Activated B cell treated with CpG ODN at 0.5 μM for 24 hours (primary cell): ENCODE data around the gene CROCC. TPM values are rescaled to one million over a fixed set of nuclear protein-coding genes. Genes with fewer than 3 reads are reported as not detected.

Experiments used
- ATAC-seq: fragments of 200-7000 bp; cut with Tn5 transposase; one replicate; pipeline ENCODE4 v1.10.0; 2021; ENCODE audit warnings: low read depth, mild to moderate bottlenecking, moderate library complexity
- CTCF ChIA-PET: fragments of 350-600 bp; sonication (Branson Sonifier 250); formaldehyde crosslinking; loops from one replicate; lab custom pipeline; 2021; ENCODE audit warnings: antibody characterized with exemption; lab: Charles Lee
- POLR2A ChIA-PET: fragments of 350-600 bp; sonication (Branson Sonifier 250); formaldehyde crosslinking; loops from one replicate; lab custom pipeline; 2021; ENCODE audit warnings: antibody characterized with exemption; lab: Charles Lee
- DNase-seq: peaks from one replicate; pipeline ENCODE4 v3.0.0; 2022
- H3K27ac Mint-ChIP-seq: one replicate; pipeline ENCODE4 v1.8.0; 2020; ENCODE audit warnings: mixed read lengths
- H3K27me3 Mint-ChIP-seq: one replicate; pipeline ENCODE4 v1.8.0; 2021; ENCODE audit warnings: mixed read lengths
- H3K36me3 Mint-ChIP-seq: one replicate; pipeline ENCODE4 v1.8.0; 2021; ENCODE audit warnings: low read depth, mixed read lengths
- H3K4me1 Mint-ChIP-seq: one replicate; pipeline ENCODE4 v1.8.0; 2021; ENCODE audit warnings: mixed read lengths
- H3K4me3 Mint-ChIP-seq: one replicate; pipeline ENCODE4 v1.8.0; 2020; ENCODE audit warnings: mild to moderate bottlenecking, mixed read lengths
- H3K9me3 Mint-ChIP-seq: one replicate; pipeline ENCODE4 v1.8.0; 2020; ENCODE audit warnings: mixed read lengths
- CTCF ChIP-seq: fragments of 200-600 bp; IDR thresholded peaks from one replicate; pipeline ENCODE4 v1.8.0; 2022; ENCODE audit warnings: antibody characterized with exemption, mild to moderate bottlenecking
- intact Hi-C: fragments of 100-400 bp; cut with micrococcal nuclease; formaldehyde crosslinking; loops from one replicate; pipeline ENCODE4 v1.15.1; 2024
- total RNA-seq: library from RNA; stranded (reverse); gene quantifications from 2 replicates; pipeline ENCODE4 v1.2.3, GENCODE V29; 2022

The CROCC gene
- total RNA-seq, 1 donor from 2014 or later = 30.4 TPM

- Mint-ChIP-seq H3K36me3 (peaks cover 75% of the 10 kb centered on the region), H3K4me1 (peaks cover 15% of the 10 kb centered on the region), H3K9me3 (no peaks in the 10 kb centered on the region), H3K27me3 (no peaks in the 10 kb centered on the region), H3K27ac (no peak overlapping the region), H3K4me3 (no peak overlapping the region)
- no peak for TF ChIP-seq CTCF
- intact Hi-C loops = no loop called here
- ChIA-PET POLR2A (no interaction called here), CTCF (no interaction called here)
- DNase-seq (no peak), ATAC-seq (no peak)
Measured at GRCh38 chr1:17020502-17020901, 98.8 kb downstream of the CROCC start.

DNA sequence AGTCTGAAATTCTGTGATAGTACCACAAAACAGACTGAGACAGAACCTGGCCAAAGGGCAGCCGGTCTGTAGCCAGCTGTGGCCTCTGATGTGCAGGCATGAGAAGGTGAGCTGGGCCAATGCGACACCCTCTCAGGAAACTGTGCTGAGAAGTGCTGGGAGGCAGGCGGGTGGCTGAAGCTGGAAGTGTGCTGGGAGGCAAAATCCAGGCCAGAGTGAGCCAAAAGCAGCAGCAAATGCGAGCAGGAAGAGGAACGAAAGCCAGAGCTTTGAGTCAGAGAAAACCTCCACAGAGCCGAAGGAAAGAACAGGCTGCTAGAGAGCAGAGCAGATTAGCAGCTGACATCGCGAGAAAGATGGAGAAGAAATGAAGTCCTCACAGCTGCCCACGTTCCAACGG is 100.2 kb downstream of the CROCC start:
- H3K36me3 Mint-ChIP-seq = peaks cover 83% of the 10 kb centered on the region
- intact Hi-C loops = no loop called here
- no peaks in the 10 kb centered on the region for H3K9me3 Mint-ChIP-seq
- ChIA-PET POLR2A (interaction anchor here (0.6 kb wide), 1 partner anchor 30 kb away, joined by 4 read pairs; no protein-coding TSS in a partner anchor), CTCF (interaction anchor here (2.1 kb wide), 1 partner anchor 24 kb away, joined by 8 read pairs; no protein-coding TSS in a partner anchor)
- H3K27ac Mint-ChIP-seq = no peak overlapping the region
- DNase-seq (no peak), ATAC-seq (no peak)
- H3K4me1 Mint-ChIP-seq = peaks cover 15% of the 10 kb centered on the region
- H3K4me3 Mint-ChIP-seq = no peak overlapping the region
- no peak for TF ChIP-seq CTCF
- no peaks in the 10 kb centered on the region for H3K27me3 Mint-ChIP-seq

Other genes with a start within 250 kb of the CROCC start
- gene RNU1-4, start 181.4 kb upstream of the CROCC start, total RNA-seq = 3,526 and 4,195 TPM in 2 replicates
- 3,526 and 4,195 TPM in 2 replicates for gene RNU1-2, start 26.0 kb upstream of the CROCC start, total RNA-seq
- gene MFAP2, start 58.7 kb downstream of the CROCC start, total RNA-seq = not detected in 2 replicates
- 27.6 and 31.9 TPM in 2 replicates for gene ATP13A2, start 90.0 kb downstream of the CROCC start, total RNA-seq
- 70.7 and 78.3 TPM in 2 replicates for gene SDHB, start 132.1 kb downstream of the CROCC start, total RNA-seq
- gene PADI2, start 197.5 kb downstream of the CROCC start, total RNA-seq = 7.2 and 9.9 TPM in 2 replicates